Esophagus mucosa (tissue), 1 donor: Measurements from ENCODE around the gene CALY. TPM values are rescaled to one million over a fixed set of nuclear protein-coding genes. Genes with fewer than 3 reads are reported as not detected.
A peak's percentile ranks its signal among the peaks of the same experiment; 100 is the strongest.
"Not testable (repeated sequence)": the region's sequence is repeated elsewhere in the genome, so short reads cannot be mapped to it uniquely, and the experiment has no call there.

Source experiments
- ATAC-seq: fragments of 200-7000 bp; cut with Tn5 transposase; one replicate; pipeline ENCODE4 v1.9.1; 2020
- total RNA-seq: library from RNA; stranded (reverse); gene quantifications from one replicate; pipeline ENCODE4 v1.2.4, GENCODE V29; 2023
- donor health status: DM: yes; HTN: yes; CAD: no.

Gene CALY
- total RNA-seq, 1 donor from 2014 or later, result not detected

DNA sequence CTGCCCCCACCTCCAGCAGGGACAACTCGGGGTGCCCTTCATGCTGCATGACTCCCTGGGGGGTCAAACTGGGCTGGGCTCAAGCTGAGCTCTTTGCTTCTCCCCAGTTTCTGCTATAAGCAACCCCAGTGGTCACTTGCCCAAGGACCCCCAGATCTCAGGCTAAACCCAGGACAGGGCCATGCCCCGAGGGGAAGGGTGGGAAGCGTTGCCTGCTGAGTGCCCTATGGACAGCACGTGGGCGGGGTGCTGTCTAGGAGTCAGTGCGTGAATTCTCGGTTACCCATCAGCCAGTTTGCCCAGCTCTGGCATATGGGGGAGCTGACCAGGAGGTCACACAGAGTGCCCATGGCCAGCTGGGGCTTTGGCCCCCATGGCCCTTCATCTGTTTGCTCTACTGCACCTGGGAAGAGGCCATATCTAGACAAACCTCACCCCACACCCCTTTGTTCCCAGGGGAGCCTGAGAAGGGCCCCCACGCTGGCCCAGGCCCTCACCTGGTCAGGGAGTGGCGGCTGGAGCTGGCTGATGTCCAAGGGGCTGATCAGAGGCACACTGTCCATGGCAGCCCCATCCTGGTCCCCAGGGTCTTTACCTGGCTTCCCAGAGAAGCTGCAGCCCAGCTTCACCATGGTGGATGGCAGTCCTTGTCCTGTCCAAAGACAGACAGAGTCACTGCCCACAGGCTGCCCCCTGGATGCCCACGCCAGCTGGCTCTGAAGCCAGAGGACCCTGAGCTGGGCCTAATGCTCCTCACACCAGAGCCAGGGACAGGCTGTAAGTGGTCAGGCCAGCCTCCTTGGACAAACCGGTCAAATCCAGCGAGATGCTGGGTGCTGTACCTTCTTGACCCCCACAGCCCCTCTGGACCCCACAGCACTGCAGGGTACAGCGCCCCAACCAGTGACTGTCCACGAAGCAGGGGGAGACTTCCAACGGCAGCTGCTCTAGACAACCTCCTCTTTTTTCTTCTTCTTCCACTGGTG is 8.0 kb downstream of the CALY start:
- ATAC-seq, result no peak

DNA sequence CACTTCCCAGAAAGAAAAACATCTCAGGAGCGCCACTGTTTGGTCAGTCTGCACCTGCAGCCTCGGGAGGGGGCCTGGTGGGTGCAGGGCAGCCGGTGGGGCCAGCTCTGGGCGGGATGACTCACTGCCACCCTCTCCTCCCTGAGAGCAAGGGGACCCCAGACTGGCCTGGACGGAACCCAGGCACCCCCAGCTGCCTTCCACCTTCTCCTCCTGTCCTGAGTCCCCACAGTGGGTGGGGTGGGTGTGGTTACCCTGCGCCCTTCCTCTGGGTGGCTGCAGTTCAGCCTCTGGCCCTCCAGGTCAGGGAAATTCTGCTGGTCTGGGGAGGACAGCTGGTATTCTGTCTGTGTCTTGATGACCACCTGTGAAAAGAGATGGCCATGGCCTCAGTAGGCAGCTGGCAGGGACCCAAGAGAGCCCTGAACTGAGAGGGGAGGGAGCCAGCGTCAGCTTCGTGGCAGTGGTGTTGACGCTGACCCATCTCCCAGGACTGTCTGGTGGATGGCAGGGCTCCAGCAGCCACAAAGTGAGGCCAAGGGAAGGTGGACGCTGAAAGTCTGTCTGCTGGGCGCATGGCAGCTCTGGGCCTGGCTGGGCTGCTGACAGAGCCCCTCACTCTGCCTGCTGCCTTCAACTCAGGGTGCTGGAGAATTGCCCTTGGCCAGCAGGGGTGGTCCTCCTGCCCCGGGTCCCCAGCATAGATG is 8.9 kb downstream of the CALY start:
- no peak for ATAC-seq

DNA sequence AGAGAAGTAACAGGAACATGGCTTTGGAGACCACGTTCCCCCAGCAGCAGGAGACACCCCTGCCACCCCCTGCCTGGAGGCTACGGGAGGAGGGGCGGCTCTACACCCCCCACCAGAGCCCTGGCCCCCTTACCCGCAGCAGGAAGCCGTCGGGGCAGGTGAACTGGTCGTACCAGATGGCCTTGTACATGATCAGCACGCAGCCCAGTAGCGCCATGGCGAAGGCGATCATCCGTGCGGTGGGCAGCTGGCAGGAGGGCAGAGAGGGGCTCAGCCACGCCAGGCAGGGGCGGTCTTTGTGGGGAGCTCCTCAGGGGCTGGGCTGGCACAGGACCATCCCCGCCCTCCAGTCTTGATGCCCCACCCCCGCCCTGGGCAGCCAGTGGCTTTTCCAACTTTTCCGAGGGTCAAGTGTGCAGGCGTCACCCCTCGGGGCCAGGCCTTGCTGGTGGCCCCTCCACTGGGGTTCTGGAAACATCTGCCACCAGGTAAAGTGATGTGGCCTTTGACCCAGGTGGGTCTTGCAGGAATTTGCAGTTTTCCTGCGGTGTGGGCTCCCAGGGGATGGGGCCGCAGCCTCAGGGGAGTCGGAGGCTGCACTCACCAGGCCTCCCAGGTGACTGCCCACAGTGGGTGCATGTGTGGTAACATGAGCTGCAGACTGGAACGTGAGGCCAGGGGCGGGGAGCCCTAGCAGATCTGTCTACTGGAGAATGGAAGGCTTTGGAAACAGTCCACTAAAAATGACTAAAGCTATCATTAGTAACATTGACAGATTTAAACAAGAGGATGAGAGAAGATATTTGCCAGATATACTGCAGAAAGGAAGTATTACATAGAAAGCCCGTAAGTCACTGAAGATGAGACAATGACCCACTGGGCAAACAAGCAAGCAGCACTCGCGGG is 9.7 kb downstream of the CALY start:
- ATAC-seq, result no peak

DNA sequence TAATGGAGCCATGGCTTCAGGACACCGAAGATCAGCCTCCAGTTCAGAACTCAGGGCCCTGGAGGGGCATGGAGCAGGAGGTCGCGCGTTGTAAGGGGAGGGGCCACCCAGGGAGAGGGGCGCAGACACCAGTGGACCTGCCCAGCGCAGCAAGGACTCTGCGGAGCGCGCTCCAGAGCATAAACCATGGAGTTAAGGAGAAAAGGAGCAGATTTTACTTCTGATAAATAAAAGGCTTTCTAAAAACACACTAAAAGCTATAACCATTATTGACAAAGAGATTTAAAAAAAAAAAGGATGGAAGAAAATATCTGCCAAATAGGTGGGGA is 10.5 kb downstream of the CALY start:
- ATAC-seq, result no peak

DNA sequence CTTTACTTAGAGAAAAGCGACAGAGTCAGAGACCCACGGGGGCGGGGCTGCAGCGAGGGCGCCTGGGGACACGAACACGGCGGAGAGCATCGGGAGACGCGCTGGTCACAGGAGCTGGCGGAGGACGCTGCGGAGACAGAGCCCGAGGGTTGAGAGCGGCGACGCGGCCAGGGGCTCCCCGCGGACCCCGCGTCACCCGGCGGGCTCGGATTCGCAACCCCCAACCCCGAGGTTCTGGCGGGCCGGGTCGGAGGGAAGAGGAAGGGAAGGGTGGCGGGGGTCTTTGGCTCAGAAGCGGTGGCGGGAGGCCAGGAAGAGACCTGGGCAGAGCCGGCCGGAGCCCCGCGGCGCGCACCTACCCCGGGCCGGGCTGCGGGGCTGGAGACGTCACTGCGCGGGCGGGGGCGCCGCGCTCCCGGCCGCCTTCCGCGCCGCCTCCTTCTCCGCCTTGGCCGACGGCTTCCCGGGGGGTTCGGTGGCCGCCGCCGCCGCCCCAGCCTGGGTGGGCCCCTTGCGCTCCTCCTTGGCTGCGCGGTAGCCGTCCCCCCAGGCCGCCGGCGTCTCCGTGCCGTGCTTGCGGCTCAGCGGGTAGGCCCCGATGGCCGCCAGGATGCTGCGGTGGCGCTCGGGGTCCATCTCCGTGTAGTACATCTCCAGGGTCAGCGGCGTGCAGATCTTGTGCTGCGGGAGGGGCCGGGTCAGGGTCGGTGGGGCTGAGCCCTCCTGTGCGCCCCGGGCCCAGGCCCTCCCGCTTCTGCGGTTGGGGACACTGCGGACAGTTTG is 11.1 kb downstream of the CALY start:
- no peak for ATAC-seq

DNA sequence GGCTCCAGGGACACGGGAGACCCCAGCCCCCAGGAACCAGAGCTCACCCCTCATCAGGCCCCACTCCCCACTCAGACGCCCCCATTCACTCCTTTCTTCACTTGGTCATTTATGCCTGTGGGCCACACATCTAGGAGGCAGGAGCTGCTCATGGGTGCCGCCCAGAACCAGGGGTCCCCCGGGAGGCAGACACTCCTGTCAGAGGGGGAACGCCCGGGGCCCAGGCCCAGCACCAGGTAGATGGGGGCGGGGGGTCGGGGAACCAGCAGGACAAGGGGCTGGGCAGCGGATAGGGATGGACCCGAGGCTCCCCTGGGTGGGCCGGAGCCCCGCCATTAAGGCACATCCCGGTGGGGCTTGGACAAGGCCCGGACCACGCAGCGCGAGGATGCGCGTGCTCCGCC is 11.8 kb downstream of the CALY start:
- peak; percentile 3 for ATAC-seq

DNA sequence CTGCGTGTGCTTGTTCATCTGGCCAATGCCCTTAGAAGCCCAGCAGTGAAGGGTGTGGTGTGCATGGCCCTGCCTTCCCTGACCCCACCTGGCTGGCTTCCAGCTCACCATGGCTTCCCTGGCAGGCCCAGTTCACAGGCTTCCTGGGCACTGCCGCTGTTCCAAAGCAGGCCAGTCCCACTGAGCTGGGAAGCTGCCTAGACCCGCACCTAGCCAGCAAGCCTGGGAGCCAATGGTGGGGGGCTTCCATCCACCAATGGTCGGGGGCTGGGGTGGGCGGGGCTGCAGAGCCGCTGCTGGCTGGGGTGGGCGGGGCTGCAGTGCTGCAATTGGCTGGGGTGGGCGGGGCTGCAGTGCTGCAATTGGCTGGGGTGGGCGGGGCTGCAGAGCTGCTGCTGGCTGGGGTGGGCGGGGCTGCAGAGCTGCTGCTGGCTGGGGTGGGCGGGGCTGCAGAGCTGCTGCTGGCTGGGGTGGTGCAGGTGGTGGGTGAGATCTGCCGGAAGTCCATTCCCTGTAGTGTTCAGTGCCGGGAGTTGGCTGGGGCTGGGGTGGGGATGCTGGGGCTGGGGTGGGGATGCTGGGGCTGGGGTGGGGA is 12.4 kb downstream of the CALY start:
- ATAC-seq, result peak; percentile 69

DNA sequence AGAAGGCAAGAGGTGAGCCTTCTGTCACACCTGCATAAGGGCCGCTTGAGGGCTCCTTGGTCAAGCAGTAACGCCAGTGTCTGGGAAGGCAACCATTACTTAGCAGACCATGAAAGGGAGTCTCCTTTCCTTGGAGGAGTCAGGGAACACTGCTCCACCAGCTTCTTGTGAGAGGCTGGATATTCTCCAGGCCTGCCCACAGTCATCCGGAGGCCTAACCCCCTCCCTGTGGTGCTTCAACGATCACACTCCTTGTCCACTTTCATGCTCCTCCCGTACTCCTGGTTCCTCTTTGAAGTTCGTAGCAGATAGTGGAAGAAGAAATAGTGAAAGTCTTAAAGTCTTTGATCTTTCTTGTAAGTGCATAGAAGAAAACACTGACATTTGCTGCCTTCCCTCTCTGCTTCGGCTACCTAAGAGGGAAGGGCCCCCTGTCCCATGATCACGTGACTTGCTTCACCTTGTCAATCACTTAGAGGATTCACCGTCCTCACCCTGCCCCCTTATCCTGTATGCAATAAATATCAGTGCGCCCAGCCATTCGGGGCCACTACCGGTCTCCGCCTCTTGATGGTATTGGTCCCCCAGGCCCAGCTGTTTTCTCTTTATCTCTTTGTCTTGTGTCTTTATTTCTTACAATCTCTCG is 14.5 kb downstream of the CALY start:
- ATAC-seq, result not testable (repeated sequence)

DNA sequence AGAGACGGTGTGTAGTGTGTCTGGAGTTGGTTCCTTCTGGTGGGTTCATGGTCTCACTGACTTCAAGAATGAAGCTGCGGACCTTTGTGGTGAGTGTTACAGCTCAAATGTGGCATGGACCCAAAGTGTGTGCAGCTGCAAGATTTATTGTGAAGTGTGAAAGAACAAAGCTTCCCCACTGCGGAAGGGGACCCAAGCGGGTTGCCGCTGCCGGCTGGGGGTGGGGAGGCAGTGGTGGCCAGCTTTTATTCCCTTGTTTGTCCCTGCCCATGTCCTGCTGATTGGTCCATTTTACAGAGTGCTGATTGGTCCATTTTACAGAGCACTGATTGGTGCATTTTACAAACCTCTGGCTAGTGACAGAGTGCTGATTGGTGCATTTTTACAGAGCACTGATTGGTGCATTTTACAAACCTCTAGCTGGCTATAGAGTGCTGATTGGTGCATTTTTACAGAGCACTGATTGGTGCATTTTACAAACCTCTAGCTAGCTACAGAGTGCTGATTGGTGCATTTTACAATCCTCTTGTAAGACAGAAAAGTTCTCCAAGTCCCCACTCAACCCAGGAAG is 15.8 kb downstream of the CALY start:
- not testable (repeated sequence) for ATAC-seq

DNA sequence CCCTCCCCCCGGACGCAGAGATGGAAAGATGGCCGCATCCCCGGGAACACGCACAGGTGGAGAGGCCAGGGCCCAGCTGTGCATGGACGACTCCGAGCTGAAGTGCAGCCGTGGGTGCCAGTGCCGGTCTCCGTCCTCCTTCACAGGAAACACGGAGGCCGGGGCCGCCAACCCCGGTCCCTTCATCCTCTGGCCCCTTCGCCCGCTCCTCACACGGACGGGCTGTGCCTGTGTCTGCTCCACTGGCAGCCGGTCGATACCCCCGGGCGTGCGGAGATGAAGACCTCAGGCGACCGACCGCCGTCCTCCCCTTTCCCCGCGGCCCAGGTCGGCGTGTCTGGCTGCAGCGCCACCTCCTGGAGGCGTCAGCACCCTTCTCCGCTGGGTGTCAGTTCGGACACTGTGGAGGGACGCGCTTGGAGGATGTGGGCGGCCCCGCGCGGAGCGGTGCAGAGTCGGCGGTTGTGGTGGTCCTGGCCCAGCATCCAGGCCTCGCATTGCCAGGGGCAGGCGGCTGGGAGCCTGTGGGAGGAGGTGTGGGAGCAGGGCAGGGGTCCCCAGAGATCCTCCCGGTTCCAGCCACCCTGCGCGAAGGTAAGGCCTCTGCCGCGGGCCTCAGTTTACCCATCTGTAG is 18.1 kb downstream of the CALY start:
- ATAC-seq, result peak; percentile 84

DNA sequence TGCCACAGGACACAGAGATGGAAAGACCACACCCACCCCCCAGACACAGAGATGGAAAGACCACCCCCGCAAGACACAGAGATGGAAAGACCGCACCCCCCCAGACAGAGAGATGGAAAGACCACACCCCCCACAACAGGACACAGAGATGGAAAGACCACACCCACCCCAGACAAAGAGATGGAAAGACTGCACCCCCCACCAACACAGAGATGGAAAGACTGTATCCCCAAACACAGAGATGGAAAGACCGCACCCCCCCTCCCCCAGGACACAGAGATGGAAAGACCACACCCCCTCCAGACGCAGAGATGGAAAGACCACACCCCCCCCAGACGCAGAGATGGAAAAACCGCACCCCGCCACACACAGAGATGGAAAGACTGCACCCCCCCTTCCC is 20.0 kb downstream of the CALY start:
- no peak for ATAC-seq

DNA sequence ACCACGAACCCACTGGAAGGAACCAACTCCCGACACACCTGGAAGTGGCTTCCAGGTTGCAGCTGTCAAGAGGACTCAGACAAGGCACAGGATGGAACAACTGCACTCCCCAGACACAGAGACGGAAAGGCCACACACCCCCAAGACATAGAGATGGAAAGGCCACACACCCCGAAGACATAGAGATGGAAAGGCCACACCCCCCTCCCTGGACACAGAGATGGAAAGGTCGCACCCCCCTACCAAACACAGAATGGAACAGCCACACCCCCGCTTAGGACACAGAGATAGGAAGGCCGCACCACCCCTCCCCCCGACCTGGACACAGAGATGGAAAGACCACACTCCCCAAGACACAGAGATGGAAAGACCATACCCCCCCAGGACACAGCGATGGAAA is 20.4 kb downstream of the CALY start:
- no peak for ATAC-seq

DNA sequence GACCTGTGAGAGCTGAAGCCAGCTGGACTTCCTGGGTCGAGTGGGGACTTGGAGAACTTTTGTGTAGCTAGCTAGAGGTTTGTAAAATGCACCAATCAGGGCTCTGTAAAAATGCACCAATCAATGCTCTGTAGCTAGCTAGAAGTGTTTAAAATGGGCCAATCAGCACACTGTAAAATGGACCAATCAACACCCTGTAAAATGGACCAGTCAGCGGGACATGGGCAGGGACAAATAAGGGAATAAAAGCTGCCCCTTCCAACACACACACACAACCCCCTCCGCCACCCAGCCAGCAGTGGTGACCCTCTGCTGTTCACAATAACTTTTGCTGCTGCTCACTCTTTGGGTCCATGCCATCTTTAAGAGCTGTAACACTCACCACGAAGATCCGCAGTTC is 20.8 kb downstream of the CALY start:
- no peak for ATAC-seq

DNA sequence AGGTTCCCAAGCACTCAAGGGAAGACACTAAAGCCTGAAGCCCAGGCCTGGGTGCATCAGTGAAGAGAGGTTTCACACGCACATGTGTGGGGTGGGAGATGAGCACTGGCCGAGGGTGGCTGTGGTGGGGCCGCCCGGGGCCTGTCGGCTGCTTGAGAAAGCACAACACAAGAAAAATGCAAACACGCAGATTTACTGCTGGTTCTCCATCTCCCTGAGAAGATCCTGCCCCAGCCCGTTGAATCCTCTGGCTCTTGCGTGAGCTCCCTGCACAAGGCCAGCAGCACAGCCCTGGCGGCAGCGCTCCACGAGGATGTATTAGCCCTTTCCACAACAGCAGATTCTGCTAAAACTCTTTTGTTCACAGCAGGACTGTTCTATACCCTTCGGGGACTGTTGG is 21.8 kb downstream of the CALY start:
- ATAC-seq, result no peak

DNA sequence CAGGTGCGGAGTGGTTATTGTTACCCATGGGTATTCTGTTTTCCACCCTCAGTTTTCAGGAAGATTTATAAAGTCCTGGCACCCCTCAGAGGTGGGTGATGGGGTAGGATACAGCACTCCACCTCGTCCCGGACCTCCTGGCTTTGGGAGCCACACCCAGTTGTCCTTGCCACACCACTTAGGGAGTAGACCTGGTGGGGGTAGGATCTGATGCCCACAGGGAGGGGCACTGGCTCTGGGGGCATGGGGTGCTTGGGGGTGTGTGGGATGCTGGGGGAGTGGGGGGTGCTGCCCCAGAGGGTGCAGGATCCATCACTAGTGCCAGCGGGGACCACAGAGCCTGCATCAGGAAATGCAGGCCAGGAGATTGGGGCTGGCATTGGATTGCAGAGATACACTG is 23.5 kb downstream of the CALY start:
- no peak for ATAC-seq

DNA sequence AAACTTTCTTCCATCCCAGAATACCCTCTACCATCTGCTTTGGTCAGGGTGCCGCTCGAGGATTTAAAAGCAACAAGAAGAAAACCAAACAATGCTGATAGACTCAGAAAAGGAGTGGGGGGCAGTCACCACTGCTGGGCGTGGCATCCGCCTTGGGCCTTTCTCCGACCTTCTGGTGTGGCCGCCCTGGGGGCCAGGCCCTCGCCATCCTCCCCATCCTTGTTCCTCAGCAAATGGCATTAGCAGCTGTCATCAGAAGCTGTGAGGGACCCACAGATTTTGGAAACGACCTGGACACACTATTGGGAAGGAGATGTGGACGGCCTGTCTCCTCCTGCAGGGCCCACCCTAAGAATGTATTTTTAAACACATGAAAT is 23.9 kb downstream of the CALY start:
- ATAC-seq, result no peak

DNA sequence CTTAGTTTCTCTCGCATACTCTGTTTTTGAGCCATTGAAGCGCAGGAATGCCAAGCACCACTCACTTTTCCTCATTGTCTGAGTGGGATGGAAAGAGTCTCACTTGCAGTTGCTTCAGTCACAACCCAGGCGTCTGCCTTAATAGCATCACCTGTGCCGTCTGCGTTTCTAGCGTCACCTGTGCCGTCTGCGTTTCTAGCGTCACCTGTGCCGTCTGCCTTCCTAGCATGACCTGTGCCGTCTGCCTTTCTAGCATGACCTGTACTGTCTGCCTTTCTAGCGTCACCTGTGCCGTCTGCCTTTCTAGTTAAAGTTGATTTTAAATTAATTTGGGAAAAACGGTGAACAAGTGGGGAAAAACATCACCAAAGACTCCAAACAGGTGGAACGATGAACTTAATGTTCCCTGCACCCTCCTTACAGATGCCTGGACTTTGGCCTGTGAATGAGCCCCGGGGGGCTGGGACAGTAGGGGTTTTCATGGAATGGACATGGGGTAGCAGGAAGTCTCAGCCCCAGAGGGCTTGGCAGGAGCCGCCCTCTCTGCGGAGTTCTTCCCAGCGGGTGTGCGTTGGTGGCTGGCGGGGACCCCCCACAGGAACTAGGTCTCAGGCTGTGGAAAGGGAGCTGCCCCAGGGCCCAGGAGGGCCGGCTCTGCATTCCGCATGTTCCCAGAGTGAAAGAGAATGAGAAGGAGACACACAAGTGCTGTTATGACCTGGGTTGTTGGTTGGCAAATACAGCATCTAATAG is 24.5 kb downstream of the CALY start:
- ATAC-seq, result no peak

DNA sequence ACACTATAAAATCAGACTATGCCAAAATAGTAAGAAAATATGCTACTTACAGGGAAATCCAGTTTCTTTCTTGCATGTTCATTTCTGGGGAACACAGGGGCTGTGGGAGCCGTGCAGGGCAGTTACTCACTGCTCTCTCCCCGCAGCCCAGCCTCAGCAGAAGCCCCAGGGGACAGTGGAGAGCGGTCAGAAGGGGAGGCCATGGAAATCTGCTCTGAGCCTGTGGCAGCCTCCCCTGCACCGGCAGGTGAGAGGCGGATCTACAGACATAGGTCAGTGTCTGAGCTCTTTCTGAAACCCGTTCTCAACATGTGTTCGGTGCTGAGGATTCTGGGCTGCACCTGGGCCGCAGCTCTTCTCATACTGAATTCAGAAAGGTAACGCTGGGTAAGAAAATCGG is 25.1 kb downstream of the CALY start:
- ATAC-seq, result no peak

DNA sequence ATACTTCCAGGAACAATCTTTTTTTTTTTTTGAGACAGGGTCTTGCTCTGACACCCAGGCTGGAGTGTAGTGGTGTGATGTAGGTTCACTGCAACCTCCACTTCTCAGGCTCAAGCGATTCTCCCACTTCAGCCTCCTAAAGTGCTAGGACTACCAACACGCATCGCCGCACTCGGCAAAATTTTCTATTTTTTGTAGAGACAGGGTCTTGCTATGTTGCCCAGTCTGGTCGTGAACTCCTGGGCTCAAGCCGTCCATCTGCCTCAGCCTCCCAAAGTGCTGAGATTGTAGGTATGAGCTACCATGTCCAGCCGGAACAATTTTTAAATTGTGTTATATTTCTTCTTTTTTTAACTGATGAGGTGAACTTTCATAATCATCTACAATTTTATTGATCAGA is 25.9 kb downstream of the CALY start:
- no peak for ATAC-seq

DNA sequence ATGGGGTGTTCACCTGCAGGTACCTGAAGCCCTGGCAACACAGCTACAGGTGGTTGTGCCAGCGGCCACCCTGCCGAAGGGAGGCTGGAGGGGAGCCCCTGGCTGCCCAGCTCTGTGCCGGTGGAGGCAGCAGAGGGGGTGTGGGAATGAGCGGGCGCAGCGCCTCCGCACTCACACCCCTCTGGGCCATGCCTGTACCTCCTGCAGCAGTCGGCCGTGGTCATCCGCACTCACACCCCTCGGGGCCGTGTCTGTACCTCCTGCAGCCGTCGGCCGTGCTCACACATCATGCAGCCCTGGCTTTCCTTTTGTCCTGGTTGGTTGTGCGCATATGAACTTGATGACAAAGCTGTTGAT is 26.3 kb downstream of the CALY start:
- ATAC-seq, result no peak
